Measurements from ENCODE around the gene GGT6.
A peak's percentile ranks its signal among the peaks of the same experiment; 100 is the strongest.

GGT6 gene

GRCh38 chr17:4536259-4536741 lies 24.1 kb downstream of the GGT6 start:
- H3K4me3 Mint-ChIP-seq = no peak overlapping the region
- H3K27ac Mint-ChIP-seq = no peak overlapping the region
- H3K36me3 Mint-ChIP-seq (ENCODE audit: low read depth) = peaks cover 9% of the 10 kb centered on the region
- H3K4me1 Mint-ChIP-seq (ENCODE audit: low read depth) = no peaks in the 10 kb centered on the region
- peaks cover 4% of the 10 kb centered on the region for H3K27me3 Mint-ChIP-seq
- no peaks in the 10 kb centered on the region for H3K9me3 Mint-ChIP-seq

GRCh38 chr17:4535667-4536258 lies 24.6 kb downstream of the GGT6 start:
- no peak overlapping the region for H3K4me3 Mint-ChIP-seq
- H3K27me3 Mint-ChIP-seq = peaks cover 4% of the 10 kb centered on the region
- peaks cover 9% of the 10 kb centered on the region for H3K36me3 Mint-ChIP-seq (ENCODE audit: low read depth)
- H3K9me3 Mint-ChIP-seq = no peaks in the 10 kb centered on the region
- peak overlapping the region; percentile 61 for H3K27ac Mint-ChIP-seq
- H3K4me1 Mint-ChIP-seq (ENCODE audit: low read depth) = no peaks in the 10 kb centered on the region

GRCh38 chr17:4534928-4535666 lies 25.3 kb downstream of the GGT6 start:
- H3K36me3 Mint-ChIP-seq (ENCODE audit: low read depth) = peaks cover 5% of the 10 kb centered on the region
- peaks cover 4% of the 10 kb centered on the region for H3K27me3 Mint-ChIP-seq
- H3K27ac Mint-ChIP-seq = peak overlapping the region; percentile 61
- no peaks in the 10 kb centered on the region for H3K4me1 Mint-ChIP-seq (ENCODE audit: low read depth)
- H3K9me3 Mint-ChIP-seq = no peaks in the 10 kb centered on the region
- no peak overlapping the region for H3K4me3 Mint-ChIP-seq

- no peak overlapping the region for H3K27ac Mint-ChIP-seq
- H3K4me1 Mint-ChIP-seq (ENCODE audit: low read depth) = no peaks in the 10 kb centered on the region
Observed at GRCh38 chr17:4534515-4534914, 25.9 kb downstream of the GGT6 start.

GRCh38 chr17:4533523-4534504 lies 26.6 kb downstream of the GGT6 start:
- no peaks in the 10 kb centered on the region for H3K4me1 Mint-ChIP-seq (ENCODE audit: low read depth)
- H3K36me3 Mint-ChIP-seq (ENCODE audit: low read depth) = no peaks in the 10 kb centered on the region

More at GRCh38 chr17:4534515-4534914, 25.9 kb downstream of the GGT6 start:
- Mint-ChIP-seq H3K9me3 (no peaks in the 10 kb centered on the region), H3K36me3 (ENCODE audit: low read depth) (peaks cover under 1% of the 10 kb centered on the region), H3K4me3 (no peak overlapping the region), H3K27me3 (peaks cover 4% of the 10 kb centered on the region)

GRCh38 chr17:4532860-4533522 lies 27.4 kb downstream of the GGT6 start:
- Mint-ChIP-seq H3K27me3 (peaks cover 4% of the 10 kb centered on the region), H3K36me3 (ENCODE audit: low read depth) (no peaks in the 10 kb centered on the region), H3K9me3 (no peaks in the 10 kb centered on the region), H3K4me3 (no peak overlapping the region), H3K27ac (no peak overlapping the region), H3K4me1 (ENCODE audit: low read depth) (no peaks in the 10 kb centered on the region)

More at GRCh38 chr17:4533523-4534504, 26.6 kb downstream of the GGT6 start:
- no peak overlapping the region for H3K4me3 Mint-ChIP-seq
- H3K9me3 Mint-ChIP-seq = no peaks in the 10 kb centered on the region
- H3K27ac Mint-ChIP-seq = no peak overlapping the region
- peaks cover 4% of the 10 kb centered on the region for H3K27me3 Mint-ChIP-seq

GRCh38 chr17:4531988-4532736 lies 28.2 kb downstream of the GGT6 start:
- Mint-ChIP-seq H3K27me3 (peaks cover 4% of the 10 kb centered on the region), H3K4me1 (ENCODE audit: low read depth) (no peaks in the 10 kb centered on the region), H3K9me3 (no peaks in the 10 kb centered on the region), H3K27ac (peak overlapping the region; percentile 26), H3K36me3 (ENCODE audit: low read depth) (no peaks in the 10 kb centered on the region), H3K4me3 (no peak overlapping the region)

- Mint-ChIP-seq H3K27me3 (peaks cover 4% of the 10 kb centered on the region), H3K4me1 (ENCODE audit: low read depth) (no peaks in the 10 kb centered on the region), H3K36me3 (ENCODE audit: low read depth) (no peaks in the 10 kb centered on the region), H3K4me3 (no peak overlapping the region), H3K27ac (no peak overlapping the region), H3K9me3 (no peaks in the 10 kb centered on the region)
Observed at GRCh38 chr17:4530799-4531730, 29.3 kb downstream of the GGT6 start.

- Mint-ChIP-seq H3K4me3 (no peak overlapping the region), H3K27ac (no peak overlapping the region), H3K36me3 (ENCODE audit: low read depth) (no peaks in the 10 kb centered on the region), H3K9me3 (no peaks in the 10 kb centered on the region), H3K27me3 (peaks cover 4% of the 10 kb centered on the region), H3K4me1 (ENCODE audit: low read depth) (no peaks in the 10 kb centered on the region)
Observed at GRCh38 chr17:4529533-4530152, 30.7 kb downstream of the GGT6 start.

GRCh38 chr17:4527566-4528125 lies 32.7 kb downstream of the GGT6 start:
- no peaks in the 10 kb centered on the region for H3K36me3 Mint-ChIP-seq (ENCODE audit: low read depth)
- no peak overlapping the region for H3K27ac Mint-ChIP-seq
- no peaks in the 10 kb centered on the region for H3K4me1 Mint-ChIP-seq (ENCODE audit: low read depth)
- no peak overlapping the region for H3K4me3 Mint-ChIP-seq
- peaks cover 4% of the 10 kb centered on the region for H3K27me3 Mint-ChIP-seq
- H3K9me3 Mint-ChIP-seq = no peaks in the 10 kb centered on the region

- Mint-ChIP-seq H3K27ac (no peak overlapping the region), H3K36me3 (ENCODE audit: low read depth) (no peaks in the 10 kb centered on the region), H3K4me1 (ENCODE audit: low read depth) (no peaks in the 10 kb centered on the region), H3K27me3 (peaks cover 4% of the 10 kb centered on the region), H3K4me3 (no peak overlapping the region), H3K9me3 (no peaks in the 10 kb centered on the region)
Observed at GRCh38 chr17:4527134-4527533, 33.2 kb downstream of the GGT6 start.

- Mint-ChIP-seq H3K27me3 (no peaks in the 10 kb centered on the region), H3K4me3 (no peak overlapping the region), H3K36me3 (ENCODE audit: low read depth) (no peaks in the 10 kb centered on the region), H3K9me3 (no peaks in the 10 kb centered on the region), H3K27ac (no peak overlapping the region), H3K4me1 (ENCODE audit: low read depth) (no peaks in the 10 kb centered on the region)
Observed at GRCh38 chr17:4525691-4526397, 34.5 kb downstream of the GGT6 start.

All from stimulated activated naive CD8-positive, alpha-beta T cell treated with anti-CD3 and anti-CD28 coated beads, Interleukin-15, Interleukin-2, amounts not matched to agents 100 ng/mL and 50 ng/mL, for 24 hours (primary cell).